Stimulated activated CD8-positive, alpha-beta memory T cell treated with anti-CD3 and anti-CD28 coated beads, Interleukin-2, amount 100 ng/mL, for 1 hour (primary cell): Measurements from ENCODE around the gene PIP4K2A.

Source experiments
- DNase-seq, 2 donors: peaks; one replicate each; pipeline ENCODE4 v3.0.0-alpha.2; 2020; ENCODE audit warnings: low read depth in 2 of 2

Gene PIP4K2A

DNA sequence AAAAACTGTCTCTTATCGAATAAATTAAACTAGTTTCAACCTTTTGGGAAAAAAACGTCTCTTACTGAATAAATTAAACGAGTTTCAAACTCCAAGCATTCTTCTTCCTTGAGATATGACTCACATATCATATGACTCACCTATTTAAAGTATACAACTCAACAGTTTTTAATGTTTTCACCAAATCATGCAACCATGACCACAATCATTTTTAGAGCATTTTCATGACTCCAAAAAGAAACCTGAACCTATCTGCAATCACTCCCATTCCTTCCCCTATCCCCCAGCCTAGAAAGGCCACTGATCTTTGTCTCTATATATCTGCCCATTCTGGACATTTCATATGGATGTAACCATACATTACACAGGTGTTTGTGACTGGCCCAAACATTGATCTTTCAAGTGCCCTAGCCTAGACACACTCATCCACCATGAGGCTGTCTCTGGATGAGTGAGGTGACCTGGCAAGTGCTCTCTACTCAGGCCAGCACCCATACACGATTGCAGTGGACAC is 115.3 kb downstream of the PIP4K2A start:
- no peak for DNase-seq

DNA sequence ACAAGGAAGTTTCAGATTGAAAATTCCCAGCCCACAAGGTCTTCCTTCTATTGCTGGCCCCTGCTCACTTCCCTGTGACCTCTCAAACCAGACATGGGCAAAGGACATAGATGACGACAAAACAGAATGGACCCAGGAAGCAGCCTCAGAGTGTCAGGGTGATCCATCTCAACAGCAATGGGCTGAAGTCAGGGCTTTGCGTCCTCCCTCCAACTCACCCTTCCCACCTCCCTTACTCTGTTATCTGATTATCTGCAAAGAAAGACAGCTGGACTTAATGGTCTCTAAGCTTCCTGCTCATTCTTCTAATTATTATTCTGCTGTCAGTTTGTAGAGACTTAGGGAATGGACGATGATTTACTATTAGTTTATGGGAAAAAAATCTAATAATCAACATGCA is 115.9 kb downstream of the PIP4K2A start:
- no peak for DNase-seq

DNA sequence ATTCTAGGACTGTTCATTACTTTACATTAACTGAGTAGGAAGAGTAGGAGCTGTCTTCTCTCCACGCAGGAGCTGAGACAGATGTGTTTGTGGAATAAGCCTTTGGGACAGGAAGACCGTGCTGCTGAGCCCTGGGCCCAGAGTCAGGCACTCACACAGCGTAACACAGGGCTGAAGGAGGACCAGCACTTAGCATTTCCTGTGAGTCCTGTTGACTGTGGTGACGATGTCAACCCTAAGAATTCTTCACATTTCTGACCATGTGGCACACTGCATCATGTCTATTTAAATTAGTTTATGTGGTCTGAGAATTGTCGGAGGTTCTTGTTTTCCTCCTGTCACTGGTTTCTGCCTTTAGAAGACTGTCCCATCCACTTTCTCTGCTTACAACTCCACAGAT is 117.2 kb downstream of the PIP4K2A start:
- no peak for DNase-seq

DNA sequence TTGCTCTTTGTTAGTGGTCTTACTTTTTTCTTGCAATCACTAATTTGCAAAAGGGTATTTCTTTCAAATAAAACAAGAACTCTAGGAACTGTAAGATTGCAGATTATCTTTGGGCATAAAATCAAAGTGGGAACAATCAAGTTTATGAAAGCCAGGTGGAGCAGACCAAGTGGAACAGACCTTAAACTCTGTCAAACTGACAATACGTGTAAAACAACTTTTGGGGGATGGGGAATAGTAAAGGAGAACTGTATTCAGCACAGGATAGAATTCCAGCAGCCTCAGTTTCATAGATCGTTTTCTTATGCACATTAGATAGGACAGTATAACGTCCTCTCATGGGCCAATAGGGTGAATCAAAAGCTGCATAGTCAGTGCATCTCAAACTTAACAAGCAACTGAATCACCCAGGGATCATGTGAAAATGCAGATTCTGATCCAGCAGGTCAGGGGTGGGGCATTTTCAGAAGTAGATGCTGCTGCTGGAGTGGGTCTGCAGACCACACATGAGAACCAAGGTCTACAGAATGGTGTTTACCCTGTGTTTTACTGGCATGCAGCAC is 120.7 kb downstream of the PIP4K2A start:
- DNase-seq: no peak

DNA sequence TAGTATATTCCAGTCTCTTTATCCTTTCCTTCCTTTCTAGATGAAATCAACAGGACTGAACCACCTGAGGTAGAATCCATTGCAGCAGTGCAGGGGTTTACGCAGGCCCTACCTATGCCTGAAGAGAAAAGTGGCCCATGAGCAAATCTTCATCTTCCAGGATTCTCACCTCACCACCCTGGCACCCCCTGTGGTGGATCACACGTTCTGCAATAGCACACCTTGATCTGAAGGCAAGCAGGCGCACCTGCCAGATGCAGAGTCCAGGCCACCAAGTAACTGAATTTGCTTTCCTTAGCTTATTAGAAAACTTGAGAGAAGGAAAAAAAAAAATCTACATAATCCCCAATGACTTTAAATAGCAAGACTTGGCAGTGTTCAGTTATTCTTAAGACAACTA is 121.4 kb downstream of the PIP4K2A start:
- no peak for DNase-seq

DNA sequence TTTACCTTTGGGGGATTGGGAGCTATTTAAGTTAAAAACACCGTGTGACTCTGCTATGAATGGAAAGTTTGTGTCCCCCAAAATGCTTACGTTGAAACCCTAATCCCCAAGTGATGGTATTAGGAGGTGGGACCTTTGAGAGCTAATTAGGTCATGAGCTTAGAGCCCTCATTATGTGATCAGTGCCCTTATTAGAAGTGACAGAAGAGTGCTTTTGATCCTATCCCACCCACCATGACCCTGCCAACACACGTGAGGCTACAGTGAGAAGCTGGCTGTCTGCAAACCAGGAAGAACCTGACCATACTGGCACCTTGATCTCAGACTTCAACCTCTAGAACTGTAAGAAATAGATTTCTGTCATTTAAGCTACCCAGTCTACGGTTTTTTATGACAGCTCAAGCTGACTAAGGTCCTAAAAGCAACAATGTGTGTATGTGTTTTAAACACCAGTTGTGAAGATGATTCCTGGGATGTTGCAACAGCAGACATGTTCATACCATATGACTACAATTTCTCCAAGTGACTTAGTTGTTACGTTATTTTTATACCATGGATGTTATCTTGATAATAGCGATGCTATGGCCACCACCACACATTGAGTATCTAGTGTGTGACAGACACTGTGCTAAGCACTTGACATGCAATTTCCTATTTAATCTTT is 124.4 kb downstream of the PIP4K2A start:
- DNase-seq: no peak

DNA sequence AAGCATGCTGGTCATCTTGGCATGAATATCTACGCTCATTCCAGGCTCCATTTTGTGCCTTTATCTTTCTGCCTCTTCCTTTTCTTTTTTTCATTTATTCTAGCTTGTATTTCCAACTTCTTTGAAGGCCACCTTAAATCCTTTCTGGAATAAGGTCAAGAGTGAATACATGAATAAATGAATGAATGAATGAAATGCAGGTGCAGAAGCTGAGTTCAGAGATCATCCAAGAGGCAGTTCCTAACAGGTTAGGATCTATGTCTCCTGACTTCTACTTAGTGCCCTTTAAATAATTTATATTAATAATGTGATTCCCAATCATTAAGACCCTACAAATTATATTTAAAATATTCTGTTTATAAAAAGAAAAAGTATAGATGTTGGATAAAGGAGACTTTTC is 125.9 kb downstream of the PIP4K2A start:
- DNase-seq: no peak

DNA sequence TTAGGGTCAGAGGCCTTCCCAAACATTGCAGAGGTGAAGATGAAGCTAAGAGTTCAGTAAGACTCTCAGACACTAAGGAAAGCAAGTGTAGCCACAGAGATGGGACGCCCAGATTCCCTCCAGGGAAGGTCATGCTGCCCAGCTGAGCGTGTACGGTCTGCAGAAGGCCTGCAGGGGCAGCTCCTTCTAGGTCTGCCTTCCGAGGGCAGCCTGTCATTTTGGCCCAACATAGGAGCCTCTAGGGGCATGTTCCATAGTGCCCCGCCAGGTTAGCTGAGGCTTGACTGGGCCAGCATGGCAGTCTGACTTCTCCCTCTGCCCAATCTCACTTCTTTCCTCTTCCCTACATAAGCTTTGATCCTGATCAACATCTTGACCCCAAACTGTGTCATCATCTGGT is 130.7 kb downstream of the PIP4K2A start:
- DNase-seq: no peak

DNA sequence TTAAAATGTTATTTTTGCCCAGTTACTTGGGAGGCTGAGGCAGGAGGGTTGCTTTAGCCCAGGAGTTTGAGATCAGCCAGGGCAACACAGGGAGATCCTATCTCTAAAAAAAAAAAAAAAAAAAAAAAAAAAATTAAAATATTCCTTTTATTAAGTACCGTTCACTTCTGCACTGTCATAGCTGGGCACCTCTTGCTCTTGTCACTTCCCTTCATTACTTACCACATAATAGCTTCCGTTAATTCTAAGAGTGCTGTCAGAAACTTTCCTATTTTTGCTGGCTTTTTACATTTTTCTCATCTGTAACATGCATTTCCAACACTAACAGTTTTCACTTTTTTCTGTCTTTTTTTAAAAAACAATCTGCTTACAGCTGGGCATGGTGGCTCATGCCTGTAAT is 132.9 kb downstream of the PIP4K2A start:
- DNase-seq: no peak

DNA sequence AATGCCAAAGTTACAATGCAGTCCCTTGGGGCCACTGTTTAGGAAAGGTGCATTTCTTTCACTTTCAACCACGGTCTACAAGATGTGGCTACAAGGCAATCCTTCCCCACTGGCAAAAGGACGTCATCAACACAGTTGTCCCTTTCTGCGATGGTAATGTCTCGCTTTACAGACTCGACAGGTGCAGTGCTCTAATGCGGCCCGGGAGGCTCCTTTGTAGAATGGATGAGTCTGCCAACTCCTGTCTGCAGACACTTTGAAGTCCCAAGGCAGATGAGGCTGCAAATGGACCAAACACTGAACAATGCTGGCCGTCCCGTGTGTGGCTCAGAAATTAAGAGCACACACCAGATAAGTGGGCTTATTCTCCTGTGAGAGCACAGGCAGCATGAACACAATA is 133.7 kb downstream of the PIP4K2A start:
- no peak for DNase-seq

DNA sequence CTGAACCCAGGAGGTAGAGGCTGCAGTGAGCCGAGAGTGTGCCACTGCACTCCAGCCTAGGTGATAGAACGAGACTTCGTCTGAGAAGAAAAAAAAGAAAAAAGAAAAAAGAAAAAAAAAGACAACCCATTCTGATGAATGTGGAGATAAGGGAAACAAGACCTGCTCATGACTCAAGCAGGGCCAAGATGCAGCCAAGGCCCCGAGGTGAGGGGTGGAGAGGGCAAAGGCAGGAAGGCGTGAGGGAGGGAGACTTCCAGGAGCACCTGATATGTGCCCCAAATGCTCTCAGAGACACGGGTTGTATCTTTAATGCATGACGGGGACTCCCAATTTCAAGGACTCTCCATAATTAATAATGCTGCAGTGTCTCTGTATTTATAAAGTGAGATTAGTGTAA is 134.6 kb downstream of the PIP4K2A start:
- no peak for DNase-seq

DNA sequence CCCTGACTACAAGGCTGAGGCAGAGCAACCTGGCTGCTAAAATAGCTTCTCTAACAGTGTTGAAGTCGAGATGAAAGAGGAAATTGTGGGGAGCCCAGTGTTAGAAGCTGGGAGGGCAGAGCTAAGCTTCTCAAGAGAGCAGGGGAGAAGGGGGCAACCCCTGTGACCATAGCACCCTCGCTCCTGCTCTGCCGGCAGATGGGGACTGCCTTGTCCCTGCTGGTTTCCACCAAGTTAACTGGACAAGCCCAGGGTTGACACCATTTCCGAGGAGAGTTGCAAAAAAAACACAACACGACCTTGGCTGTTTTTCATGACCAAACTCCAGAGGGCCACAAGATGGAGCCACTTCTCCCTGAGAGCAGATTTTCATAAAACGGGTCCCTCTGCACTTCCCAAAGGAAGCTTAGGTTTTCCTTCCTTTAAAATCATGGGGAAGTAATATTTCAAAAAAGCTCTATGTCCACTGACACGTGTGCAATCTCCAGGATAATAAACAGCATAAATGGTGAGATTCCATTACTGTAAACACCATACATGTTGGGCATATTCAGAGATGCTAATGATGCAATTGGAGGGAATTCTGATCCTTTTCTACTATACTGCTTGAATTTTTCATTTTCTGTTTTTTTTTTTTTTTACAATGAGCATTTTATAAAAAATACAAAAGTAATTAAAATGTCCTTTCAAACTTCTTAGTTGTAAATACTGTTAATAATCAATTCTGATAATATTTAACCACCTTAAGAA is 140.4 kb downstream of the PIP4K2A start:
- DNase-seq: no peak

DNA sequence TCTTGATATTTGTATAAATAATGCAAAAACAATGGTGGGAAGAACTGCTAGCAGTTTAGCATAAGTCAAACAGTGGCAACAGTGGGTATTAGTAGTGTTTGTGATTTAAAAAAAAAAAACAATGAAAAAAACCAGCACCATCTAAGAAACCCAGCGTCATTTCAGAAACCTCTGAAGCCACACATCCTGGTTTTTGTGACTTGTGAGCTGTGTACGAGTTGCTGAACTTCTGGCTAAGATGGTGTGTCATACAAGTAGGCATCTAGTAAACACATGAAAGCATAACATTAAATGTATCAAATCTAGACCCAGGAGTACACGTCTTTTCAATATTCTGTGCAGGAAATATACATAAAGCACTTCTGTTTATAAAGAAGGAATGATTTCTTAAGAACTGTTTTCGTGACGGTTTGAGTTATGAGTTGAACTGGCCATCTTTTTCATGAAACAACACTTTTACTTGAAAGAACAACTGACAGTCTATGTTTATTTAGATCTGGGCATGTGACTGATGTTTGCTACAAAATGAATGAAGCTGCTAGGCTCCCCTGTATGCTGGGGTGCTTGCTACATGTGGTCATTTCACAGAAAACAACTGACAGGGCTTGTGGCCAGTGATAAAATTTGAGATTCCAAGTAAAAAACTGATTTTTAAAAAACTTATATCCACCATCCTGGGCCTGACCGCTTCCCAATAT is 143.5 kb downstream of the PIP4K2A start:
- DNase-seq: no peak

DNA sequence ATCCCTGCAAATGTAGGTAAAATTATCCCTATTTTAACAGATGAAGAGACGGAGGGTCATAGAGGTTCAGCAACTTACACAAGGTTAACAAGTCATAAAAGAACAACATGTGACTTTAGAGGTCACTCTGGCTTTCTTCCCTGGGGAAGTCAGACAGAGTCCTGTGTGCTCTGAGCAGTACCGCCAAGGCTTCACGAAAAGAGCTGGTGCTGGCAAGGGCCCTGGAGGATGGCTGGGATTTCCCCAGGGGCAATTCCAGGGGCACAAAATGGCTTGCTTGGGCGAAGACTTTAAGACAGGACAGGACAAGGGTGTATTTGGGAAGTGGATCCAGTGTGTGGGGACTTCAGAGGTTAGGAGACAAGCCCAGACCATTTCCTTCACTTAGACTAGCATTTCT is 144.1 kb downstream of the PIP4K2A start:
- DNase-seq: no peak

DNA sequence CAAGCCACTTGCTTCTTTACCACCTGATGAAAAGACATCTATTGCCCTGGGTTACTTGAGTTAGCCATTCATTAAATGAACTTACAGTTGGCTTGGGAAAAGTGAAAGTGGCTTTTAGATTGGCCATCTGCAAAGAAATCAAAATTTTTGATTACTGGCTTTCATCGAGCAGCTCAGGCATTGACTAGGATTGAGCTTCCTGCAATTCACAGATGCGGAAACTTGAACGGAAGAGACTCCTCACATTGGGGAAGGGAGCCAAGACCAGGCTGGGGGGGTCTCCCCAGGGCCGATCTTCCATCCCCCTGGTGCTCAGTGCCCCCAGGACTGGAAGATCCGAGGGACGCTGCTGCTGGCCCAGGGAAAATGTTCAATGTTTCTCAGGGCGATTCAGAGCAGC is 145.4 kb downstream of the PIP4K2A start:
- DNase-seq: no peak

DNA sequence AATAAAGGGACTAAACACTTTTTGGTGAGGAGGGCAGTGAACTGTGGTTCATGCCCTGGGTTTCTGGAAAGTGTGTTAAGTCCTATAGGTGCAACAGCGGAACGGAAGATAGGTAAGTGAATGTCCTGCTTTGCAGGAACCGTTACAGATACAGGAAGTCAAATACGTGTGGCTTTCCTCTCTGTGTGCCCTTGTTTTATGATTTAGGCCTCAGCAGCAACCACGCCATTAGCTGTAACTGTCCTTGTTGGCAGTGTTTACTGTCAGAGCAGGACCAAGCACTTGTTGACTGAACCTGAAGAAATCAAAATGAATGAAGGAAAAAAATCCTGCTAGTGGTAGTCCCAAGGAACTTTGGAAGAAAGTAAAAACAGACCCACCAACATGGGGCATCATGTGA is 150.3 kb downstream of the PIP4K2A start:
- DNase-seq: no peak

DNA sequence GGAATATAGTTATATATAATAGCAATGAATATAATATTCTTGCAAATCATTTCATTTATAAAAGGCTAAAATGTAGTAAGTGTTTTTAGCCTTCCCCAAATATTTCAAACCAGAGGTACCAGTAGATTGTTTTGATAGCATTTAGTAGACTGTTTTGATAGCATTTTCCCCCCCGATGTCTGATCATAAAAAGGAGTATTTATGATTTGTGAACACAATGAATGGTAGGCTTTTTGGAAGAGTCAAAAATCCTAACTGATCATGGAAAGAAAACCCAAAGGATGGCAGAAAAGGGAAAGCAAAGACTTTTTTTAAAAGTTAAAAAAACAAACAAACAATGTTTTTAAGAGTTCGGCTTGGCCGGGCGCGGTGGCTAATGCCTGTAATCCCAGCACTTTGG is 152.5 kb downstream of the PIP4K2A start:
- DNase-seq: no peak

DNA sequence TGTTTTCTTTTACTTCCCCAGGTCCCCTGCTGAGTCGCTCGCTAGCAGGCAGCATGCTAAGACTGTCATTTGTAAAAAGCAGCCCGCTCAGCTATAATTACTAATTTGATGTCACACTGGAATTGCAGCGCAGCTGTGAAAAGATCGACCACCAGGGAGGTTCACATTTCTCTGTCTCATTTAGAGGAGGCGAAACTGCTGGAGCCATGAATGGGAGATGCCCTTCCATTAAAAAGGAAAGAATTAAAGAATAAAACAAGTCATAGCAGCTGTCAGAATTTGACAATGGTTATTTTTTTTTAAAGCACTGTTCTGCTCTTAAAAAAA is 153.5 kb downstream of the PIP4K2A start:
- no peak for DNase-seq

DNA sequence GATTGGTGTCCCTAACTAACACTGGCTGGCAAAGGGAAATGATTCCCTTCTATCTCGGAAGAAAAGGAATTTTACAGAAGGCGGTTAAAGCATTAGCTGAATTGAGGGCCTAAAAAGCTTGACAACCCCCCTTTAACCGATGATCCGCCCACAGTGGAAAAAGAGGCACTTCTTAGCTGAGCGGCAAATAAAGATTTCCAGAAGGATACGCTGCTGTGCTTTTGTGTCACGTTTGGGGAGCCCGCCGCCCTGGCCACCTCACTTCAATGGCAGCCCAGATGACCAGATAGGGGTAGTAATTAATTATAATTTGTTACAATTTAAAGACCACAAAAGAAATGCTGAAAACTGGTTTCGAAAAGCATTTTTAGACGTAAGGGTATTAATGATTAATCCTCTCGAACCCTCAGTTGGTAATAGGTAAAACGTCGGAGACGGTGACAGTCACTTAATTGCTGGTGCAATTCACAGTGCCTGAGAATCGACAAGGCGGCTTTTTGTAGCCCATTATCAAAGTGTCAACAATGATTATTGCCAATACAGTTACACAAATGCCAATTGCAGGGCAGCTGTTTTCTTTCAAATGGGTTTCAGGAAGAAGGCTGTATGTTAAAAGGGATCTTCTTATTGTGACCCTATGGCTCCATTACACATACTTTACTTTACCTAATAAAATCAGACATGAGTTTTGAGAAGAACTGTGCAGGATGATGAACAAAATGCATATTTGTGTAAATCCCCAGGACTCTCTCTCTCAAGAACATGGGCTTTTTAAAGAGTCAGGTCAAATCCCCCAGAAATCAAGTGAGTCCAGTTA is 154.1 kb downstream of the PIP4K2A start:
- no peak for DNase-seq

DNA sequence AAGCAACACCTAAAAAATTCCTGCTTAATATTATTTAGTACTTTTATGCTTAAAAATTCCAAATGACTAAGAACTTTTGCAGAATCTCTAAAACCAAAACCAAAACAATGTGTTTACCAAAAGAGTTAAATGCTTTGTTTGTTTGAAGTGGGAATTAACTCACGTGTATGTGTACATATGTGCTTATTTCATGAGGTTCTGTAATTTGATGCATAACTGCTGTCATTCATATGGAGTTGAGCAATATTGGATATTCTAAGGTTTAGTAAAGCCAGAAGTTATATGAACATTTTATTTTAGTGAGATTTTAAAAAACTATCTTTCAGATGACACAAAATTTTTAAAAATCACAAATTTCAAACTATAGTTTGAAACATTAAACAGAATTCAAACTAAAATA is 157.1 kb downstream of the PIP4K2A start:
- no peak for DNase-seq

DNA sequence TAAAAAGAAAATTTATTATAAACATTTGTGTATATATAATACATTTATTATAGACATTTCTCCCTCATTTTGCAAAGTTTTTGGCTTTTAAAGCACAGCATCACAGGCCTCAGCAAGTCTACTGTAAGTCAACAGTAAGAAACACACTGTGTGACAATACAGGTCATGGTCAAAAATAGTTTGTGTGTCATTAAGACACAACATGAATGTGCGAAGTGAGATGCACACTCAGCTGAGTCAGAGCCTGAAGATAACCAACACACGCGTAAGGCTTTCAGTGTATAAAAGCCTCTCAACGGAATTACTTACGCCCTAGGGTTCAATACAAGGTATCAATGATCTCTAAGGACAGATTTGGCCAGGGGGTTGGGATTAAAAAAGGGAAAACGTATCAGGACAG is 157.6 kb downstream of the PIP4K2A start:
- DNase-seq: no peak
